Kidney (tissue), 14 donors: ENCODE results near the gene NBDY. TPM values are rescaled to one million over a fixed set of nuclear protein-coding genes. Genes with fewer than 3 reads are reported as not detected.

Experiments used
- DNase-seq, 5 donors: peaks; one replicate each; pipeline ENCODE4 v3.0.0-alpha.2; 2013 to 2020
- FAIRE-seq: peaks from 2 replicates; lab custom pipeline; 2012; peaks lifted over from hg19 to GRCh38; lab: Jason Lieb, UNC
- H3K27ac ChIP-seq, 2 donors: one replicate each; pipeline ENCODE4 v1.7.0; 2013; ENCODE audit warnings: low read depth in 2 of 2, low read length in 2 of 2, inconsistent platforms in 1 of 2
- H3K27me3 ChIP-seq: one replicate; pipeline ENCODE4 v1.7.1; 2013; ENCODE audit warnings: low read length, inconsistent platforms; ENCODE audit not compliant: control insufficient read depth, insufficient read depth
- H3K36me3 ChIP-seq, 3 donors: one replicate each; pipeline versions ENCODE4 v1.7.0 to v1.7.1; 2013; ENCODE audit warnings: low read length in 3 of 3, control low read depth in 1 of 3, inconsistent platforms in 1 of 3; ENCODE audit not compliant: insufficient read depth in 3 of 3, control insufficient read depth in 2 of 3
- H3K4me1 ChIP-seq, 3 donors: one replicate each; pipeline versions ENCODE4 v1.7.0 to v1.7.1; 2013; ENCODE audit warnings: low read length in 3 of 3, inconsistent platforms in 1 of 3, low read depth in 1 of 3; ENCODE audit not compliant: control insufficient read depth in 2 of 3, insufficient read depth in 2 of 3
- H3K4me3 ChIP-seq, 3 donors: one replicate each; pipeline versions ENCODE4 v1.7.0 to v1.8.1; 2013; ENCODE audit warnings: low read length in 3 of 3, control low read depth in 1 of 3, inconsistent platforms in 1 of 3
- H3K9ac ChIP-seq, 3 donors: one replicate each; pipeline versions ENCODE4 v1.7.0 to v1.7.1; 2013; ENCODE audit warnings: low read length in 3 of 3, control low read depth in 1 of 3, inconsistent platforms in 1 of 3
- H3K9me3 ChIP-seq, 3 donors: one replicate each; pipeline versions ENCODE4 v1.7.0 to v1.7.1; 2013; ENCODE audit warnings: low read length in 3 of 3, control low read depth in 1 of 3, inconsistent platforms in 1 of 3; ENCODE audit not compliant: control insufficient read depth in 2 of 3, insufficient read depth in 1 of 3
- intact Hi-C: fragments of 100-400 bp; cut with DNase I; formaldehyde crosslinking; loops from one replicate; pipeline ENCODE4 v1.11.1; 2022
- polyA plus RNA-seq: library from polyadenylated mRNA; stranded (reverse); fragments of 350-450 nt; fragmentation: Illumina TruSeq; extraction: RNeasy Lipid Tissue Mini Kit (QIAGEN cat#74804); gene quantifications from one replicate; pipeline ENCODE4 v1.2.3, GENCODE V29; 2014; ENCODE audit warnings: low read depth, low replicate concordance; ENCODE audit not compliant: insufficient read depth
- total RNA-seq: library from RNA; stranded (reverse); fragmentation: NEBNext Ultra II Directional; extraction: Animal tissue kit (Norgen Biotek cat#: 25700); gene quantifications from one replicate; pipeline ENCODE4 v1.2.1, GENCODE V29; 2021
- TF ChIP-seq, protein P1 (sequence below): IDR thresholded peaks from 3 replicates; pipeline ENCODE4 v1.5.1; 2012; ENCODE audit warnings: mild to moderate bottlenecking, moderate library complexity, borderline replicate concordance; ENCODE audit not compliant: insufficient read depth; ENCODE audit errors: extremely low read depth
- donor health status: control.
- donor health status: control.
- donor health status: control.
- donor health status: control.
- donor health status: control.
- donor health status: DM: yes; HTN: yes; CAD: no.
- donor health status: Normal renal cell carcinoma (clear cell type).

NBDY gene
- total and polyA plus RNA-seq, 2 donors from 2014 or later, result 50.8 to 88.7 TPM

DNA sequence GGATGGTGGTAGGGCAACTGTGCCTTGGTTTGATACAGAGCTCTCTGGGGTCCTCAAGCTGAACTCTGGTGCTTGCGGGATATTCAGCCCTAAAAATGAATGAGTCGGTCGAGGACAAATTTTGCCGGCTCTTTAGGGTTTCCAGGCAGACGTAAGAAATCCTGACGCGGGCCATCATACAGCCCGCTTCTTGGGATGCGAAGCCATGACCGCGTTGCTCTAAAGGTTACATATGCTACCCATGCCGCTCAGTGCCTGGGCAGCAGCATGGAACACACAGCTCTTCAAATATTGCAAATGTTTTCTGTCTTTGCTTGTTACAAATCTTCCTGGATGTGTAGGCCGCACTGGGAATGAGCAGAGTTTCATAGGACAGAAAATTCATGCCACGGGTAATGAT is 55.6 kb downstream of the NBDY start:
- TF ChIP-seq, protein P1, sequence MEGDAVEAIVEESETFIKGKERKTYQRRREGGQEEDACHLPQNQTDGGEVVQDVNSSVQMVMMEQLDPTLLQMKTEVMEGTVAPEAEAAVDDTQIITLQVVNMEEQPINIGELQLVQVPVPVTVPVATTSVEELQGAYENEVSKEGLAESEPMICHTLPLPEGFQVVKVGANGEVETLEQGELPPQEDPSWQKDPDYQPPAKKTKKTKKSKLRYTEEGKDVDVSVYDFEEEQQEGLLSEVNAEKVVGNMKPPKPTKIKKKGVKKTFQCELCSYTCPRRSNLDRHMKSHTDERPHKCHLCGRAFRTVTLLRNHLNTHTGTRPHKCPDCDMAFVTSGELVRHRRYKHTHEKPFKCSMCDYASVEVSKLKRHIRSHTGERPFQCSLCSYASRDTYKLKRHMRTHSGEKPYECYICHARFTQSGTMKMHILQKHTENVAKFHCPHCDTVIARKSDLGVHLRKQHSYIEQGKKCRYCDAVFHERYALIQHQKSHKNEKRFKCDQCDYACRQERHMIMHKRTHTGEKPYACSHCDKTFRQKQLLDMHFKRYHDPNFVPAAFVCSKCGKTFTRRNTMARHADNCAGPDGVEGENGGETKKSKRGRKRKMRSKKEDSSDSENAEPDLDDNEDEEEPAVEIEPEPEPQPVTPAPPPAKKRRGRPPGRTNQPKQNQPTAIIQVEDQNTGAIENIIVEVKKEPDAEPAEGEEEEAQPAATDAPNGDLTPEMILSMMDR, result no peak
- Histone ChIP-seq H3K27ac (no peak overlapping the region), H3K4me3 (no peak overlapping the region), H3K9me3 (no peaks in the 10 kb centered on the region), H3K9ac (no peak overlapping the region), H3K4me1 (no peaks in the 10 kb centered on the region), H3K27me3 (no peaks in the 10 kb centered on the region), H3K36me3 (peaks cover 0 to 2% (median 2%) of the 10 kb centered on the region in 3 donors)
- DNase-seq, result peak in 1 of 5 donors; percentile 33
- no peak for FAIRE-seq
- intact Hi-C loops, result no loop called here

GRCh38 chrX:56785442-56785841 is 56.4 kb downstream of the NBDY start:
- Histone ChIP-seq H3K4me3 (no peak overlapping the region), H3K9me3 (no peaks in the 10 kb centered on the region), H3K4me1 (no peaks in the 10 kb centered on the region), H3K27ac (no peak overlapping the region), H3K27me3 (no peaks in the 10 kb centered on the region), H3K9ac (no peak overlapping the region), H3K36me3 (peaks cover 0 to 2% (median 2%) of the 10 kb centered on the region in 3 donors)
- peak in 1 of 5 donors; percentile 6 for DNase-seq
- FAIRE-seq, result no peak
- TF ChIP-seq, protein P1, result no peak
- intact Hi-C loops, result no loop called here

- intact Hi-C loops, result no loop called here
- FAIRE-seq, result no peak
Observed at GRCh38 chrX:56786889-56787733, 58.1 kb downstream of the NBDY start.

More at GRCh38 chrX:56786889-56787733, 58.1 kb downstream of the NBDY start:
- no peaks in the 10 kb centered on the region for H3K27me3 ChIP-seq
- H3K36me3 ChIP-seq, result peaks cover 0 to 2% (median 2%) of the 10 kb centered on the region in 3 donors
- peak in 1 of 5 donors; percentile 29 for DNase-seq
- no peaks in the 10 kb centered on the region for H3K4me1 ChIP-seq
- no peak overlapping the region for H3K4me3 ChIP-seq
- TF ChIP-seq, protein P1, result no peak
- no peak overlapping the region for H3K27ac ChIP-seq
- H3K9me3 ChIP-seq, result no peaks in the 10 kb centered on the region
- no peak overlapping the region for H3K9ac ChIP-seq
